GM12874 (cell line): Measurements from ENCODE around the gene WFS1.

Experiments used
- CTCF ChIP-seq: IDR thresholded peaks from 2 replicates; pipeline ENCODE4 v1.5.1; 2011; ENCODE audit warnings: low read depth, mild to moderate bottlenecking, control low read depth, low read length, moderate library complexity; ENCODE audit not compliant: insufficient read depth

WFS1 gene

GRCh38 chr4:6279582-6280289 lies 10.1 kb downstream of the WFS1 start:
- TF ChIP-seq CTCF = no peak

GRCh38 chr4:6280365-6280996 lies 10.8 kb downstream of the WFS1 start:
- no peak for TF ChIP-seq CTCF

- TF ChIP-seq CTCF = no peak
Observed at GRCh38 chr4:6281436-6282313, 12.0 kb downstream of the WFS1 start.

GRCh38 chr4:6282314-6282771 lies 12.7 kb downstream of the WFS1 start:
- no peak for TF ChIP-seq CTCF

GRCh38 chr4:6283282-6283681 lies 13.6 kb downstream of the WFS1 start:
- TF ChIP-seq CTCF = no peak

- TF ChIP-seq CTCF = no peak
Observed at GRCh38 chr4:6287017-6287788, 17.6 kb downstream of the WFS1 start.
